ENCODE measurements around the gene ADARB2.
A peak's percentile ranks its signal among the peaks of the same experiment; 100 is the strongest.

ADARB2 gene

DNA sequence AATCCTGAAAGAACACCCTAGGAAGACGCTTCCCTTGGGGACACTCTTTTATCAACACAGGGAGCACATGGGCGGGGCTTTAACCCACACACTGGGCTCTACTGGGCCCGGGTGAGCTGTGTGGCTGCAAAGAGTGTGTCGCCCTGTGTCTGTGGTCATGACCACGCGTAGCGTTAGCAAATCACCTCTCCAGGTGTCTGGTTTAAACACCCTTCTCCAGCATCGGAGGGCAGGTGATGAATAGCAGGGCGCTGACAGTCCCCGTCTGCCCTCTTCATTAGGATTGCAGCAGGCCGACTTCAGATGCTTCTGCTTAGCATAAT, 127.7 kb downstream of the ADARB2 start:
- DNase-seq = no peak

DNA sequence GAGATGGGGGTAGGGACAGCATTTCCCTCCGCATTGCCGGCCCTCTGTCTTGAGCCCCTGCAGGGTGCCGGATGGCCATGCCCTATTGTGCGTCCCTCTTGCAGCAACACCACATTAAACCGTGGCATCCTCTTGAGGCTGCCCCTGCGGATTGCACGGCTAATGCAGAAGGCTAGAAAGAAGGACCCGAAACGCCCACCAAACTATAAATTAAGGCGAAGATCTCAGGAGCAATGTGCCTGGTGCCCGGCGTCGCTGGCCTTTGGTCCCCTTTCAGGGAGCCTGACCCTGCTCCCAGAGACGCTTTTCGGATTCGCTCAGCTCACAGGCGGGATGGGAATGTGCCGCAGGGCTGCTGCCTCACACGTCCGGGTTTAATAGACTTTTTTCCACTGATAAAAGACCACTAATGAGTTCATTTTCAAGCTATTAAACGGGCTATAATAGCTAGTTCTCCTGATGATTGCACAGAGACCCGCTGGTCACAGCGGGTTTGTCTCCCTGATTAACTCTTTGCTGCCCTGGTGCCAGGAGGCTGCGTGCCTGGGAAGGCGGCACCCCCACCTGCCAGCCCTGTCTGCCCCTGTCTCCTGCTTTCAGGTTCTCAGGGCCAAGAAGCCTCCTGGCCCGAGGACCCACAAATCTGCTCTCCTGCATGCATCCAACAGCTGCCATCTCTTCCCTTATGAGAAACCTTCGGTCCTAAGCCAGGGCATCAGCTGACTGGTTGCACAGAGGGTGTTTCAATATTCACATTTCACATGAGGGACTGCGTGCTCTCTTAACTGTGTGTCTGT, 128.3 kb downstream of the ADARB2 start:
- peak; percentile 24 for DNase-seq

DNA sequence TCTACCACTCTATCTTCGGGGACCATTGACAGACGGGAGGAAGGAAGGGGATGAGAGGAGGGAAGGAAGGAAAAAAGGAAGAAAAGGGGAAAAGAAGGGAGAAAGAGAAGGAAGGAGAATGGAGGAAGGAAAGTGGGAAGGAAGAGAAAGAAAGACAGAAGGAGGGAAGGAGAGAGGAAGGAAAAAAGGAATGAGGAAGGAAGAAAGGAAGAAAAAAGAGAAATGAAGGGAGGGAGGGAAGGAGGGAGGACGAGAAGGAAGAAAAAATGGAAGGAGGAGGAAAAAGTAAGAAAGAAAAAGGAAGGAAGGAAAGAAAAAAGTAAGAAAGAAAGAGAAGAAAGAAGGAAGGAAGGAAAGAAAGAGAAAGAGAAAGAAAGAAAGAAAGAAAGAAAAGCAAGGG, 128.9 kb downstream of the ADARB2 start:
- DNase-seq = no peak

DNA sequence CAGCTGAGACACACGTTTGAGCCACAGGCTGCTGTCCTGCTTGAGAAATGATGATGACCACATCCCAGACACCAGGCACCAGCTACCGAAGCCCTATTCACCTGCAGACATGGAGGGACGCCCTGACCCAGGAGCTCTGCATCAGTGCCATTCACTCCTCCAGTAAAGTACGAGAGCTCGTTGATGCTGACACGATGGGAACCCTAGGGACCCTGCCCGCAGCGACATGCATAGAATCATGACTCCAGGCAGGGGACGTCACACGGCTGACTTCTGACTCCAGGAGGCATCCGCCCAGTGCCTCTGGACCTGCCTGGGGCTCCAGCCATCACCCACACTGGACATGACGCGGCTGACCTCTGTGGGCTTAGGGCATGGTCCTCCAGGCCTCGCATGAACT, 129.9 kb downstream of the ADARB2 start:
- no peak for DNase-seq

DNA sequence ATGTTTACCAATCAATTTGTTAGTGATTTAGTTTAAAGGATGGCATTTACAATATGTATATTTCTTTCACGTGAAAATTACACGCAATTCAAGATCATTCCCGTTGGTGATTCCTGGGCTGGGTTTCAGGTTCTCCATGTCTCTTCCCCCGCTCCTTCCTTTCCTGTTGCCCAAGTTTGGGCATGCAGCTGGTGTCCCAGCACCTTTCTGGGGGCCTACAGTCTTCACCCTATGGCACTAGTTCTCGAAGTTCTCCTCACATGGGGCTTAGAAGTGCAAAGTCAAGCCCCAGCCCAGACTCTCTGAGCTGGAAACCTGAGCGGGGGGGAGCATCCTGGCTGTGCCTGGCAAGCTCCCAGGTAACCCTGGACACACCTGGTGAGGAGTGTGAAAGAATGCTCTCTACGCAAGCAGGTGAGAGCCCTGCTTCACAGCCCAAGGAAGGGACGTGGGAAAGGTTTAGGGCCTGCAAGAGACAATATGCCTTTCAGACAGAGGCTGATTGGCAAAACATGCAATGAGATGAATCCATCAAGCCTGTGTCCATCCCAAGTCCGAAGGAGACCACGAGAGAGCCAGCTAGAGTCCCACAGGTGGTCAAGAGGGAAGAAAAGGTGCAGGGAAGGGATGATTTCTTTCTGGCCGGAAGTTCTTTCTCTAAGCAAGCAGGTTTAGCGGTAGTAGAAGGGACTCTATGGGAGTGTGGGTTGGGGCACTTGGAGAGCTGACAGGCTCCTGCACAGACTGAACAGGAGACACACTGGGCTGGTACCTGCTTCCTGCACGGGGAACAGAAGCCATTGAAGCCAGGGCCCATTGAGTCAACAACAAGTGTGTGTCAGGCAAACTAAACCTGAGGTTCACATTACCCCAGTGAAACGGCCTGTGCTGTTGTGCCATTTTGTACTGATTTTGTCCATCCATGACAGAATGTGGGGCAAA, 131.1 kb downstream of the ADARB2 start:
- DNase-seq = no peak

DNA sequence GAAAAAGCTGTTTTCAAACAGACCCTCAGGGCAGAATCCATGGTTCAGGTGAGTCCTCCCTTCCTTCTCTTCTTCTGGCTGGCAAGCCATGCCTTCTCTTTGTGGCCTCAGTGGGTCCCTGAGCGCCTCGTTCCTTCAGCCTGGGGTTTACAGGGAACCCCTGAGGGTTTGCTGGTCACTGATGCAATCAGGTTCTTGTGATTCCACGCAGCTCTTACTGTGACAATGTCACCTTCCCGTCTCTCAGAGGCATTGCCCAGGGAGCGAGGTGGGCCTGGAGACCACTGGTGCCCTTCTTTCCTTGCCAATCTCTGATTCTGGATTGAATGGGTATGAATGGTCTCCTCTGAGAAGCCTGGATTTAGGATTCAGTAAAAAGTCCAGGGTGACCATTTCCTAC, 132.2 kb downstream of the ADARB2 start:
- no peak for DNase-seq

DNA sequence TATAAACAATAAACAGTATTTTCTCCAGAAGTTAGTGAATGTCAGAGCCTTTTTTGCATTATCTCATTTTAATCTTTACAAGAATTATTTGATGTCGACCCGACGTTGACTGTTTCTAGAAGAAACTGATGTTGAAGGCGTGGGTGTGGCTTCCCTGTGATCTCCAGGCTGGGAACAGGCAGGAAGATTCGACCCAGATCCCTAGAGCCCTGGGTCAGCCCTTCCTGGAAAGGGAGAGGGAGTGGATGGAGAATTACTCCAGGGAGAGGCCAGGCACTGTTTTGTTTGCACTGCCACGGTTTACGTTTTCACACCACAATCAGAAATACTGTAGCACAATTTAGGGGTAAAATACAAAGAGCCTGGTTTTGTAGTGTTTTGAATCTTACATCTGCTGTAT, 133.1 kb downstream of the ADARB2 start:
- no peak for DNase-seq

DNA sequence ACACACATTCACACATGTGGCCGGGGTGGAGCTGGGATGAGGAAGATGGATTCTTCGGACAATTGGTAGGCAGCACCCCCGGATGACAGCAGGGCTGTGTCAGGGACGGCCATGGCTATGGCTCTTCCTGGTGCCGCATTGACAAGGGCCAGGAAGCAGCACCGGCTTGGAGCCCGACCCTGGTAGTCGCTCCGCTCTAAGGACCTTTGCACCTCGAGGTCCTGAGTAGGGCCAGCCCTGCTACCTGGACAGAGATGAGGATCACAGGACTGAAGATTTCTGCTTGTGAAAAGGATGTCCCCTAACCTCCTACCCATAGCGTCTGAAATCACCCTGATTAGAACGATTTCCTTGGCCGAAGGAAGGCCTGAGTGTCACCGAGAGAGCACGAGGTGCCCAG, 134.1 kb downstream of the ADARB2 start:
- DNase-seq = no peak

DNA sequence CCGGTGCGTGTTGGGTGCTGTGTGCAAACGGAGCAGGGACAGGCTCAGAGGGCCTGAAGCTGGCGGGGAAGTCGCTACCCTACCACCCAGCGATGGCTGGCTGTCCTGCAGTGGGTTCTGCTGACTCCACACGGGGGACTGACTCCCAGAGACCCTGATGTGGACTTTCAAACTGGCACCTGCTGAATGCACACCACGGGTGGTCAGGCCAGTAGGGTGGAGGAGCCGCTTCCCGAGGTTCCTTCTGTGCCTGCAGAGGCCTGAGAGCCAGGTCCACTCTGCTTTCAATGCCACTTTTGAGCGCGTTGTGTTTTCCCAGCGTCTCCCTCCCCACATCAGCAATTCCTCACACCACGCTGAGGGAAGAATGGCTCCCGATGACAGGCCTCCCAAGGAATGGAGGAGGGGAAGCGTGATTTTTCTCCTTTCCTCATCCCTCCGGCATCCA, 135.3 kb downstream of the ADARB2 start:
- no peak for DNase-seq

DNA sequence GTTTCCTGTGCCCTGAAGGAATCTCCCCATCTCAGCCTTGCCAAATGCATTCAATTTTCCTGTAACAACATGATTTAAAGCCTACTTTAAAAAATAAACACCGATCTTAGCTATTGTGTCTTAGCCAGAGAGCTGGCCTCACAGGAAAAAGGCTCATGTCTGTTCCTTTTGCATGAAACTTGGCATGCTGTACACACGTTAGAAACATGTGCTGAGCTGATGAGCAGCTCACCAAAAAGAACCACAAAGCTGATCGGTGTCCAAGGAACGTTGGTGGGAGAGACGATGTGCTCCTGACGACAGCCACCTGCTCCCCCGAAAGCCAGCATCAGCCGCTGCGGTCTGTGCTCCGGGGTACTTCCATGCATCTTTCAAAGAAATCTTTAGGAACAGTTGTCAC, 135.9 kb downstream of the ADARB2 start:
- DNase-seq = no peak

DNA sequence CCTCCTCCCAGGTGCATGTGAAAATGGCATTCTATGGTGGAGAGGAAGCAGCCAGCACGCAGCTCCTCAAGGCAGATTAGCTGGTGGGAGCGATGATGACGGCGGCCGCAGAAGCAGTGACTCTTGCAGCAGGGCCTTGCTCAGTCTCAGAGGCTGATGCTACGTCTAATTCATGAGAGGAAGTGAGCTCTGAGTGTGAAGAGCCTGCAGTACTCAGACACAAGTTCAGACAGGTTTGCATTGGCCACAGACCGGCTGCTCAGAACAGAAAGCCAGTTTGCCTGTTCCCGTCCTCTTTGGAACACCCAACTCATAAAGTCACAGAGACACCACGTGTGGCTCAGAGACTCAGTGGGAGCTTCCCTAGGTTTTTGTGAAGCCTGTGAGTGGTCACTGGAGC, 136.5 kb downstream of the ADARB2 start:
- peak; percentile 69 for DNase-seq

DNA sequence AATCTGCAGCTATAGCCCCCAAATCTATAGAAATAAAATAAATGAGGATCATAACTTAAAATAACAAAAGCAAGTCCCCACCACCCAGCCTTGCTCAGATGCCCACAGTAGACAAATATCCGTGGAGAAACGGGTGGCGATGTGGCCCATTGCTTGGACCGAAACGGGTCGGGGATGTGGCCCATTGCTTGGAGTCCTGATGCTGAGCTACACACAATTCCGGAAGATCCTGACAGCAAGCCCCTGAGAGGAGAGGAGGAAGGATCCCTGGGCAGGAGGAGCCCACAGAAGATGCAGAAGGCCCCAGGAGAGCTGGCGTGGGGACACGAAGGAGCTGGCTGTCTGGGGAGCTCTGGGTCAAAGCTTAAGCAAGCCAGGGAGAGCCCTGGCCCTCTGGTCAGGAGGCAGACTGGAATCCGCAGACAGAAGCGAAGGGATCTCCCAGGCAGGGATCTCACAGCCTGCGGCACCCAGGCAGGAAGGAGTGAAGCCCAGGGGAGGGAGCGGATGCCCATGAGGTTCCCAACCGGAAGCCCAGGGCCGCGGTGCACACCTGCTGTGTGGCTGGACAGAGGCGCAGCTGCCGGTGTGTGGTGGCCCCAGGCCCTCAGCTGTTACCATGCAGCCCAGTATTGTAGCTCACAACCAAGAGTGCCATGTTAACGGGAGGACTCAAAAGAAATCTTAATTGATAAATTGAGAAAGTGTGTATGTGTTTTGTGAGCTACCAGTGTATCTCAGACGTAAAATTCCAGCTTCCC, 138.8 kb downstream of the ADARB2 start:
- DNase-seq = no peak

DNA sequence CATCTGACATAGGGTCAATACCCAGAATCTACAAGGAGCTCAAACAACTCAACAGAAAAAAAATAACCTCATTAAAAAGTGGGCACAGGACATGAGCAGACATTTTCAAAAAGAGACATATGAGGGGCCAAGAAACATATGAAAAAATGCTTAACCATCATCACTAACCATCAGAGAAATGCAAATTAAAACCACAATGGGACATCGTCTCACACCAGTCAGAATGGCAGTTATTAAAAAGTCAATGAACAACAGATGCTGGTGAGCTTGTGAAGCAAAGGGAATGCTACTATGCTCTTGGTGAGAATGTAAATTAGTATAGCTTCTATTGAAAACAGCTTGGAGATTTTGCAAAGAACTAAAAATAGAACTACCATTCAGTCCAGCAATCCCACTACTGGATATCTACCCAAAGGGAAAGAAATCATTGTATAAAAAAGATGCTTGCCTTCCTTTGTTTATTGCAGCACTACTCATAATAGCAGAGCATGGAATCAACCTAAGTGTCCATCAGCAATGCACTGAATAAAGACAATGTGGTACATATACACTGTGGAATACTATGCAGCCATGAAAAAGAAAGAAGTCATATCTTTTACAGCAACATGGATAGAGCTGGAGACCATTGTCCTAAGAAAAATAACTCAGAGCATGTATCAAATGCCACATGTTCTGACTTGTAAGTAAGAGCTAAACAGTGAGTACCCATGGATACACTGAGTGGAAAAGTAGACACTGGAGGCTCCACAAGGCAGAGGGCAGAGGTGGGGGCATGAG, 139.8 kb downstream of the ADARB2 start:
- no peak for DNase-seq

DNA sequence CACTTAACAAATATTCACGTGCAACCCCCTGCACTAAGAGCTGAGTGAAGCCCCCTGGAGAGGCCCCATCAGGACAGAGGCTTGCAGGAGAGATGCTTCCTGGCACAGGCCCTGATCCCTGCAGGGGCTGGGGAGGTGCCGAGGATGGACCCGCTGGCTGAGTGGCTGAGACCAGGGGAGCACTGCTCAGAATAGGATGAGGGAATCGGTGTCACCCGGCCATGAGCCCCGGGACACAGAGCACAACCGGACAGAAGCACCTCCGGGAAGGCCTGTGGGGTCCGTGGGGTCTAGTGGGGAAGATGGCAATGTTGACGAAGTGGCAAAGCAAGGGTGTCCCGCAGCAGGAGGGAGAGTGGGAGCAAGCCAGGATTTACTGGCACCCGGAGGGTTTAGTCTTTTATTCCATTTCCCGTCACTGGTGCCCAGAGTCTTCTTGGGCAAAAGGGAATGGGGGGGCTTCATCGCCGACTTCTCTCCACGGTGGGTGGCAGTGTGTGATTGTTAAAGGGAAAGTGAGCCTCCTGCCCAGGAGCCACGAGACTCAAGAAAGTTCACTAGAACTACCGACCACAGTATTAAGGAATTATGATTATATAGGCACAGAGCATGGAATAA, 140.7 kb downstream of the ADARB2 start:
- no peak for DNase-seq

DNA sequence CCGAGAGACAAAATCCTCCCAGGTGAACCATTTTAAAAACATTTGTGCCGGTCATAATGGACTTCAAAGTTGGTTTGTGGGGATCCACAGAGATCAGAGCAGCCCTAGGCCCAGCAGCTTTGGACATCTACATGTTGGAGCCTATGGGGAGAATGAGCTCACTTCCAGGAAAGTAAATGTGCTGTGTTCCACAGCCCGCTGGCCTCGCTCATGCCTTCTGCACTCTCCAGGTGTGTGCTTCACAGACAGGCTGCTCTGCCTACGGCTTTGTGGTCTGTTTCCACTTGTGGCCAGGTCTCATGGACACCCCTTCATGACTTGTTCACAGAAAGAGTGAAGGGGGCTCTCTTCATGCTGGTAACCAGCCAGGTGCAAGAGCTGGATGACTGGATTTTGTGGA, 141.6 kb downstream of the ADARB2 start:
- no peak for DNase-seq

DNA sequence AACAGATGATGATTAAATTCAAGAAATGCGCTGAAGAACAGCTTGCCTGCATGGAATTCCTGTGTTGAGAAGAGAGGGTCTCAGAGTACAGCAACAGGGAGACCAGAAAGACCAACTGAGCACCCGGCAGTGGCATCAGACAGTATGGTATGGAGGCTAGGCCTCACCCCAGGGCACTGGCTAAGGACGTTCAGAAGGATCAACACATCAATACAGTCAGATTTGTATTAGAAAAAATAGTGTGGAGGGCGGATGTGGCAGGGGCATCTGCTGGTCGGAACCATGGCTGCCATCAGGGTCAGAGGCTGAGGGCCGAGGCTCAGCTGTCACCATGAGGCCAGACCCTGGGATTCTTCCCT, 142.1 kb downstream of the ADARB2 start:
- DNase-seq = no peak

DNA sequence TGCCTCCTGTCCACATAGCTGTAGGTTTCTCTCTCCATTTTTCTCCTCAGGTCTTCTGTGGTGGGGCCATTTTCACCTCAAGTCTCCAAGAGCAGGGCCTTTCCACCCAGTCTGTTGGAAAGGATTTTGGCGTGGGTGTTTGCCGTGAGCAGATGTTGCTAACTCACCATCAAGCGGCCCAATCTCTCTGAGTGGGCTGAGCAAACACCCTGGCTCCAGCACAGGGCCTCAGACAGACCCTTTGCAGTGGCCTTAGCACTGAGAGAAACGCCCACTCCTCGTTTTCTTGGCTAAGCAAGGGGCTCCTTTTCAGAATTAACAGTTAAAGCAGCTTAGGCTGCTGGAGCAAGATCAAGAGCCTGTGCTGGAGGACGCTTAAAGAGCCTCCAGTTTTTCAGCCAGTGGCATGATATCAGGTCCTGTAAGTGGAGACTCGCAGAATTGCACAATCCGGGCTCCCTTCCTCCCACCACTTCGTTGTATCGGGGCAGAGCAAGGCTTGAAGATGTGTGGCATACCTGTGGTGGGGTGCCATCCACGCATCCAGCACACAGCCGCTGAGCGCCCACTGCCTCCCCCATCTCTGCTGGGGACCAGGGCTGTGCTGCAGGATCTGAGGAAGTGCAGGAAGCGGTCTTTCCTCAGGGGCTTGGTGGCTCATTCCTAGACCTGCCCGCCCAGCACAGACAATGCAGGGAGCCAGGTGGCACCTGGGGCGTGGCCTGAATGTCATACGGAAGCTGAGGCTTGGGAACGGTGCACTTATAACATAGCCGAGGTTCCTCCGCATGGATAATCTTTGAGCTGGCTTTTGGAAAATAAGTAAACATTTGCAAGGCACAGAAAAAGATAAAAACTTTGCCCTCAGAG, 142.7 kb downstream of the ADARB2 start:
- peak; percentile 42 for DNase-seq

DNA sequence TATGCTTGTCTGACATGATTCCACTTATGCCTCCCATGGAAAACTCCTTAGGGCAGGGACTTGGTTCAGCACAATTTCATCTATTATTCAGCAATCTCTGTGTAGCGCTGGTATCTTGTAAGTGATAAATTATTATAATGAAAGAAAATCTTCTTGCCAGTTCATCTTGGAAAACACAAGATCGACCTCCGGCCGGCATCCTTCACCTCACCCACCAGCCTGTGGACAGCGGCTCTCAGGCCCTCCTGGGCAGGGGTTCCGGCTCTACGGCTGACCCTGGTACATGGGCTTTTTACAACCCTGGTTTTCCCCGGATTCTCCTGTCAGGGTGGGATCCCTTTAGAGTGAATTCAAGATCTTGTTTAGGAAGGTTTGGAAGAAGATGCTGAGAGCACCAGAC, 145.6 kb downstream of the ADARB2 start:
- no peak for DNase-seq

DNA sequence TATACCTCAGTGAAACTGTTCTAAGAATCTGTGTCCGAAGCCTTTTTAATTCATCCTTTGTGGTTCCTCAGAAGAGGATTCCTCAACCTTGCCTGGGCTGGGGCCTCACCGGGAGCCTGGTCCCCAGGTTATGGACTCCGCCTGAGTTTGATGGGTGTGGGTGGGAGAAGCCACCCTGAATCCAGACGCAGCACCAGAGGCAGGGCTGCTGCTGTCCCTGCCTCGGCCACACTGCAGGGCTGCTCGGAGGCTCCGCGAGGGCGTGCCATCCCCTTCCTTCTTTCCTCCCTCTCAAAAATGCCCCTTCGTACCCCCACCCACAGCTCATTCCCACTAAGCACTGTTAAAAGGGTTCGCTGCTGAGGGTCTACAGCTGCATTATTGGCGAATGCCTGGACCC, 146.3 kb downstream of the ADARB2 start:
- no peak for DNase-seq

DNA sequence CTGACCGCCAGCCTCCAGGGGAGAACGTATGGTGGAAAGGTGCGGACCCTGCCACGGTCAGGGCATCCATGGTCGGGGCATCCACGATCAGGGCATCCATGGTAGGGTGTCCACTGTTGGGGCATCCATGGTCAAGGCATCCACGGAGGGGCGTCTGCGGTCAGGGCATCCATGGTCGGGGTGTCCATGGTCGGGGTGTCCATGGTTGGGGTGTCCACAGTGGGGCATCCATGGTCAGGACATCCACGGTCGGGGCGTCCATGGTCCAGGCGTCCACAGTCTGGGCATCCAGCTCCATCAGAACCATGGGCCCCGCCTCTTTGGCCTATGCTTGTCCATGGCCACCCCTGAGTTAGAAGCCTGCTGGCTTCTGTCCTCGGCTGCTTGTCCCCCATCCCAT, 148.1 kb downstream of the ADARB2 start:
- DNase-seq = no peak

DNA sequence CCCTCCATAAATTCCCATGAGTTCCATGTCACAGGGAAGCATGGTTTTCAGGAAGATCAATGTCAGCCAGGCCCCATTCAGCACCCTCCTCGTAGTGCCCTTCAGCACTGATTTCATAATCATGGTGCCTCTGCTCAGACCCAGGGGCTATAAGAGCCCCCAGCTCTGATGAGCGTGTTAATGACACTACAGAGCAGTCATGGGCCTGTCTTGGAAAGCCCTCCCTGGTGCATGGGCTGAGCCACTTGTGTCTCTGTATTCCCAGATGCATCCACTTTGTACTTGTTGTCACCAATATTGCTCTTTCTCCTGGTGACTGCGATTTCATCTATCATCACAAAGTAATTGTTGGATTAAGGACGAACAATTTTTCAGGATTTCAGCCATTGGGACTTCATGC, 154.6 kb downstream of the ADARB2 start:
- no peak for DNase-seq
